RWPE1 (cell line): ENCODE measurements around the gene SMPX.

Experiments used
- CTCF ChIA-PET: fragments of 350-600 bp; sonication (Branson Sonifier 250); formaldehyde crosslinking; extraction: SDS; loops from one replicate; lab custom pipeline; 2021; lab: Yijun Ruan, JAX
- POLR2A ChIA-PET: fragments of 400-600 bp; formaldehyde crosslinking; extraction: SDS; loops from one replicate; lab custom pipeline; 2020; ENCODE audit warnings: antibody characterized with exemption; ENCODE audit not compliant: low non-redundant PET; lab: Yijun Ruan, JAX
- DNase-seq: peaks from one replicate; pipeline ENCODE4 v3.0.0; 2012; ENCODE audit warnings: low spot score
- H3K27ac ChIP-seq: fragments of 450-650 bp; 2 replicates; pipeline ENCODE4 v1.5.1; 2017
- TF ChIP-seq, protein P1 (sequence below): fragments of 450-650 bp; conservative IDR thresholded peaks from 2 replicates; pipeline ENCODE4 v1.5.1; 2017; ENCODE audit warnings: low read depth, mild to moderate bottlenecking

The SMPX gene

DNA sequence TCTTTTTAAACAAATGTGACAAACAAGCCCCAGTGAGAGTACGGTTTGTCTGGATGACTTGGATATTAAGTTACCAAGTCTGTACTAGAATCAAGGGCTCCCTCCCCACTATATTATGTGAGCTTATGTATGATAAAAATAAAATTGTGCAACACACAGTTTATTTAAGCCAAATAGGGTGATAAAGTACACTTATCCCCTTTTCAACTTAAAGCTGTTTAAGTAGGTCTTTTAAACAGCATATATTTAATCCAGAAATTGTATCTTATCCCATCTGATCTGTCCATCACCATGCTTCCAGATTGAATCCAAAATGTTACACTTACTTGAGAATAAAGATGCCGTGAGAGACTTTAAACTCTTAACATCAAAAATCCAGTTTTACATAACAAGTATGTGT lies 97.8 kb downstream of the SMPX start:
- no peak for DNase-seq
- TF ChIP-seq, protein P1, sequence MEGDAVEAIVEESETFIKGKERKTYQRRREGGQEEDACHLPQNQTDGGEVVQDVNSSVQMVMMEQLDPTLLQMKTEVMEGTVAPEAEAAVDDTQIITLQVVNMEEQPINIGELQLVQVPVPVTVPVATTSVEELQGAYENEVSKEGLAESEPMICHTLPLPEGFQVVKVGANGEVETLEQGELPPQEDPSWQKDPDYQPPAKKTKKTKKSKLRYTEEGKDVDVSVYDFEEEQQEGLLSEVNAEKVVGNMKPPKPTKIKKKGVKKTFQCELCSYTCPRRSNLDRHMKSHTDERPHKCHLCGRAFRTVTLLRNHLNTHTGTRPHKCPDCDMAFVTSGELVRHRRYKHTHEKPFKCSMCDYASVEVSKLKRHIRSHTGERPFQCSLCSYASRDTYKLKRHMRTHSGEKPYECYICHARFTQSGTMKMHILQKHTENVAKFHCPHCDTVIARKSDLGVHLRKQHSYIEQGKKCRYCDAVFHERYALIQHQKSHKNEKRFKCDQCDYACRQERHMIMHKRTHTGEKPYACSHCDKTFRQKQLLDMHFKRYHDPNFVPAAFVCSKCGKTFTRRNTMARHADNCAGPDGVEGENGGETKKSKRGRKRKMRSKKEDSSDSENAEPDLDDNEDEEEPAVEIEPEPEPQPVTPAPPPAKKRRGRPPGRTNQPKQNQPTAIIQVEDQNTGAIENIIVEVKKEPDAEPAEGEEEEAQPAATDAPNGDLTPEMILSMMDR, result no peak
- ChIA-PET POLR2A (no interaction called here), CTCF (no interaction called here)
- no peak overlapping the region for H3K27ac ChIP-seq

DNA sequence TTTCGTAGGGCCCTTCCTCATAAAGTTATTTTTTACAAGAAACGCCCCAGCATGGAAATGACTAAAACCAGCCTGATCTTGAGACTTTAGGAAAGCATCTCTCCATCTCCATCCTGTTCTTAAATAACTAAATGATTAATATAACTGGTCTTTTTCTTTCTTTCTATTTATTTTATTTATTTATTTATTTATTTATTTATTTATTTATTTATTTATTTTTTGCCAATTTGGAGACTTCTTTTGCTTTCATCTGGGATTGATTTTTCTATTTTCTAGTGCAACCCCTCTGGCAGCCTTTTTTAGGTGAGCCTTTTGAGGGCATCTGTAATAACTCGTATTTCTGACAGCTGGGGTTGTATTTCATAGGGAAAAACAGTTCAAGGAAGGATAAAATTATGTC lies 98.6 kb downstream of the SMPX start:
- TF ChIP-seq, protein P1, result no peak
- no peak for DNase-seq
- ChIA-PET CTCF (no interaction called here), POLR2A (no interaction called here)
- no peak overlapping the region for H3K27ac ChIP-seq

DNA sequence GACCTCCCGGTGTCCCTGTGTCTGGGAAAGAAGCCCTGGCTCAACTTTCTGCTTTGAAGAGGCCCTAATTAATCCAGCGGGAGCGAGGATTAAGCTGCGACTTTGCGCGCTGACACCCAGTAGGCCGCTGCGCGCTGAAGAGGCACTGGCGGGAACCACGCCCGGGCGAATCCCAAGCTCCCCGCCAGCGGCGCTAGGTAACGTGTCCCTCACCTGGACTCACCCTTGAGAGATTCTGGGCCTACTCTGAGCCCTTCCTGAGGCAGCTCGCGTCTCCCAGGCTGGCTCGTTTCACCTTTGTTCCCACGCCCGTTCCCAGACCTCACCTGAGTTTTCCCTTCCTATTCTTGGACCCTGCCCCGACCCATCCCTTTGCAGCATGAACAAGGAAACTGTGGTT lies 99.2 kb downstream of the SMPX start:
- CTCF ChIA-PET, result no interaction called here
- no peak for DNase-seq
- TF ChIP-seq, protein P1, result no peak

DNA sequence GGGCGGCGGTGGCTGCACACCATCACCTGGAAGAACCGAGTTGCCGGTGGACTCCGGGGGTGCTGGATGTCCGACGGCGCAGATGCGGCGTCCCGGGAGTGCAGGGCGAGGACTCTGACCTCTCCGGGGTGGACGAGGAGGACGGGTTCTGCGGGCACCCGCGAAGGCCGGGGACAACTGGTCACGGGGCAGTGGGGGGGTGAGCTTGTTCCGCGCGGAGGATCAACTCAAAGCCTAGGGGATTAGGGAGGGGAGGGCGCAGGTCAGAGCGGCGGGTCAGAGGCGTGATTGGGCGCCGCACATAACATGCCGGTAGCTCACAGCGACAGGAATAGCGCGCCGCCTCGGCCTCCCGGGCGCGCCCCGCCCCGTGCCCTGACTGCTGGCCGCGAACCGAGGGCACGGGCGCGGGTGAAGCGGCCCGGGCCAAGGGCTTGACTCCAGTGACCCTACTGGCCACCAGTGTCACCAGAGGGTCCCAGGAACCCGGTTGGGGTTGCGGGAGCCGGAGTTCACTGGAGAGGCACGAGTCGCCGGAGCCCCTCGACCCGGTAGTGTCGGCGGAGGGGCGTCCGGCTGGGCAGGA lies 99.7 kb downstream of the SMPX start, which contains the start of gene KLHL34:
KLHL34 (minus strand) TSS at position 179 of the 586 bp plus-strand sequence. CDS start 542 bp downstream, outside the sequence.
- ChIA-PET CTCF (no interaction called here), POLR2A (no interaction called here)
- TF ChIP-seq, protein P1, result no peak
- H3K27ac ChIP-seq, result no peak within 1 kb of the TSS
- no peak for DNase-seq

More for the DNA sequence above, 99.2 kb downstream of the SMPX start:
- POLR2A ChIA-PET, result no interaction called here
- no peak overlapping the region for H3K27ac ChIP-seq

DNA sequence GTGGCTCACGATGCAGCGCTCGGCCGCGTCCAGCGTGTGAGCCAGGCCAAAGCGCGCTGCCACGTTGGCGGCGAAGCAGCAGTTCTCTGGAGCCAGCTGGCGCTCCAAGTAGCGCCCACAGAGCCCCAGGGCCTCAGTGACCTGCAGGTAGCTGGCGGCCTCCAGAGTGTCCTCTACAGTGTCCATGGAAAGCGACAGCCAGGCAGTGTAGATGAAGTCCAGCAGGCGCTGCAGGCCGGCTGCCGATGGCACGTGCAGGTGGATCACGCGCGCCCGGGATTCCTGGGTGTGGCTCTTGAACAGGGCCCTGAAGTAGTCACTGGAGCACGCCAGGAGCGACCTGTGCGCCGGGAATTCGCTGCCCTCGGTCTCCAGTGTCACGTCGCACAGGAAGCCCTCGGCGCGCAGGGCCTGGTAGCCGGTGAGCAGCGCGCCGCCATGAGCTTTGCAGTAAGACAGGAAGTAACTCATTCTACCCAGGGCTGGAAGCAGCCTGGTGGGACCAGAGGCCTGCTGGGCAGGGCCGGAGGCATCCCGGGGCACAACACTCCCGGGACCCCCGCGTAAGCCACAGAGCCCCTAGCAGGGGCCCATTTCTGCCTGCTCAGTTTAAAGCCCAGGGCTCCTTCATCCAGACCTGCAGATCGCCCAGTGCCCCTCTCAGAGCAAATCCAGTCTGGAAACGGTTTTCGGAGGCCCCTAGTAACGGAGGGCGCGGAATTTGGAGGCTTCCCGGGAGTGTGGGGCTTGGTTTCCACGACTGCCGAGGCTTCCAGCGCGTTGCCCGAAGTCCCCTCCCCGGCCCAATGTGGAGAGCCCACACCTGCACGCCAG lies 100.4 kb downstream of the SMPX start:
- no peak for DNase-seq
- CTCF ChIA-PET, result no interaction called here
- POLR2A ChIA-PET, result no interaction called here
- no peak overlapping the region for H3K27ac ChIP-seq
- TF ChIP-seq, protein P1, result no peak

DNA sequence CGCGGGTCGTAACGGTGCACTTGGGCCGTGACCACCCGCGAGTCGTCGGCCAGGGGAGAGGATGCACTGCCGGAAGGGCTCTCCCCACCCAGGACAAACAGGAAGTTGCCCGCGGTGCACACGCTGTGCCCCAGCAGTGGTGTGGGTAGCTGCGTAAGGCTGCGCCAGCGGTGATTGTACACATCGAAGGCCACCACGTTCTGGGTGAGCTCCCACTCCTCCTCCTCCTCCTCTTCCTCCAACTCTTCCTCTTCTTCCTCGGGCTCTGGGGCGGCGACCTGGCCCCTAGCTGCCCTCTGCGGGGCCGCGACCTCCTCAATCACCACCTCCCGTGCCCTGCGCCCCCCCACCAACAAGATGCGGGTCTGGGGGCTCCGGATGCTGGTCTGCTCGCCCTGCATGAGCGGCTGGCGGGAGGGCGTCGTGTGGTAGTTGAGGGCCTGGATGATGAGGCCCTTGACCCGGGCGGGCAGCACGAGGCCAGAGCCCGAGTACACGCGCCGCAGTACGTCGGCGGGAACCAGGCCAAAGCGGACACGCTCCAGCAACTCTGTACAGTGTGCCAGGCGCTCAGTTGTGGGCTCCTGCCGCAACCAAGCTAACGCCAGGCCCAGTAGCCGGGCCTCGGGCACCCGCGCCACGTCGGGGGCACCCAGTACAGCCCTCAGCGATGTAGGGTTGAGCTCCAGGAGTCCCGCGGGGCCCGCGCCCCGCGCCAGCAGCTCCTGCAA lies 101.2 kb downstream of the SMPX start:
- no peak overlapping the region for H3K27ac ChIP-seq
- DNase-seq, result no peak
- ChIA-PET CTCF (no interaction called here), POLR2A (no interaction called here)
- TF ChIP-seq, protein P1, result no peak
